ENCODE data around the gene TUSC2. TPM values are rescaled to one million over a fixed set of nuclear protein-coding genes. Genes with fewer than 3 reads are reported as not detected.
A peak's percentile ranks its signal among the peaks of the same experiment; 100 is the strongest.

TUSC2 gene
- total RNA-seq, 1 donor from 2014 or later: 29.4 TPM

GRCh38 chr3:50372349-50372748, 44.3 kb upstream of the TUSC2 start:
- intact Hi-C loops (cut with DNase I): no loop called here
- no peaks in the 10 kb centered on the region for H3K9me3 ChIP-seq
- no peak for DNase-seq
- no peaks in the 10 kb centered on the region for H3K4me1 ChIP-seq
- H3K4me3 ChIP-seq: no peak overlapping the region
- no peak overlapping the region for H3K27ac ChIP-seq
- TF ChIP-seq CTCF (IDR thresholded peaks at IDR 0.05): no peak
- peaks cover 7% of the 10 kb centered on the region for H3K36me3 ChIP-seq
- H3K27me3 ChIP-seq (ENCODE audit: low read depth): no peaks in the 10 kb centered on the region
- no peak for ATAC-seq

DNA sequence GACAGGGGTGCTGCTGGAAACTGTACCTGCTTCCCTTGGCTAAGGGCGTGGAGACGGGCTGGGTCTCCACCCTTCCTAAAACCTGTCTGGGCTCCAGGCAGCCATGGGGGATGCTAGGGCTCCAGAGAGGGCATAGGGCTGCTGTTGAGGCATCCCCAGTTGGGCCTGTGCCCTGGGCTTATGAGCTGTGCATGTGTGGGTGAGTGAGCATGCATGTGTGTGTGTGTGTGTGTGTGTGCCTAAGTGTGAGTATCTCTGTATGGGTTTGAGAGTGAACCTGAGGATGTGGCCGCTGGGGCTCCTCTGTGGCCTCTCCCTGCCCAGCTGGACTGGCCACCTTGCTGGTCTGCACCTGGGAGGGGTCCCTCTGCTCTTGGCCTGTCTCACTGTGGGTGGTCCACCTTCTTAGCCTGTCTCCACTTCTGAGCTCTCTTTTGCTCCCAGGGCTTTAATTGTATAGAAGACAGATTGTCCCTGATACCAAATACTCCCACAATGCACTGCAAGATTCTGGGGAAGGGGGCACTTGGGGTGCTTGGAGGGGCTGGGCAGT, 43.2 kb upstream of the TUSC2 start:
- no peak overlapping the region for H3K4me3 ChIP-seq
- H3K27me3 ChIP-seq (ENCODE audit: low read depth): no peaks in the 10 kb centered on the region
- no peaks in the 10 kb centered on the region for H3K9me3 ChIP-seq
- no peak for DNase-seq
- intact Hi-C loops (cut with DNase I): no loop called here
- ATAC-seq: no peak
- peaks cover 7% of the 10 kb centered on the region for H3K36me3 ChIP-seq
- no peak for TF ChIP-seq CTCF (IDR thresholded peaks at IDR 0.05)
- H3K4me1 ChIP-seq: no peaks in the 10 kb centered on the region
- no peak overlapping the region for H3K27ac ChIP-seq

DNA sequence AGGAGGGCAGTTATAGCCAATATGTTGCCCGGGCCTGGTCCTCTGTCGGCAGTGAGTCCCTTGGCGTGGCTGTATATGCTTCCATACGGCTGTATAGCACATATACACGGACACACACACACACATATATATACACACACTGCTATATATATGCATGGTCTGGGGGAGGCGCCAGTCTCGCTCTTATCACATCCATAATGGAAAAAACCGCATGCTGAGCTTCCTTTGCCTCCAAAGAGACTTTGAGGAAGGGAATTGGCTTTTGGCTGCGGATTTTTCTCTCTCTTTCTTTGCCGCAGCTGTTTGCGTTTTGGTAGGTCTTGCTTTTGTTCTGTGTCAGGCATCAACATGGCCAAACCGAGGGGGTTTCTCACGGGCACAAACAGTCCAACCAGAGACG, 42.6 kb upstream of the TUSC2 start:
- DNase-seq: no peak

DNA sequence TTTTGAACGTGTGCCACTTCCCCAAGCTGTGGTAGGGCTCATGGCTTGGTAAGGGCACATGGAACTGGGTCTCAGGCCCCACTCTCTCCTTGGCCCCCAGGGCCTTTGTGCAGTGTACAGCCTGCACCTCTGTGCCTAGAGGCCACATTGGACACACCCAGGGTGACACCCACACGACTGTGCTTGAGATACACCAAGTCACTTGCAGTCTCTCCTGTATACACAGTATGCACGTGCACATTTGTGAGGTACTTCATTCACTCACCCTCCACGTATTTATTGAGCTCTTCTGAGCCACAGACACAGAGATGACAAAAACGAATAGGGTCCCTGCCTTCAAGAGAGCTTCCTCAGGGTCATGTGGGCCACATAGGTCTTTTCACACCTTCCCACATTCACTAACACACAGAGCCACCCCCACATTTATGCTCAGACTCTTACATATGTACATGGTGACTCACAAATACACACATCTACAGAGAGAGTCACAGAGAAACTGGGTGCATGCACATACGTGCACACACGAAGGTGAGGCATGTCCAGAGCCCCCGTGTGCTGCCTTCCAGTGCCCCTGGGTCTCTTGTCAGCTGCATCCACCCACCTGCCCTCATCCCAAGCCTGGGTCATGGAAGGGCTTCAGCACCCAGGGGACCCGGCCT, 41.1 kb upstream of the TUSC2 start:
- no peak for TF ChIP-seq CTCF (IDR thresholded peaks at IDR 0.05)
- DNase-seq (no peak), ATAC-seq (no peak)
- no peaks in the 10 kb centered on the region for H3K27me3 ChIP-seq (ENCODE audit: low read depth)
- H3K4me1 ChIP-seq: peaks cover 12% of the 10 kb centered on the region
- no peak overlapping the region for H3K27ac ChIP-seq
- no peaks in the 10 kb centered on the region for H3K9me3 ChIP-seq
- H3K36me3 ChIP-seq: peaks cover 11% of the 10 kb centered on the region
- intact Hi-C loops (cut with DNase I): no loop called here
- no peak overlapping the region for H3K4me3 ChIP-seq

More for the DNA sequence above, 42.6 kb upstream of the TUSC2 start:
- TF ChIP-seq CTCF (IDR thresholded peaks at IDR 0.05): no peak
- Histone ChIP-seq H3K27me3 (ENCODE audit: low read depth) (no peaks in the 10 kb centered on the region), H3K9me3 (no peaks in the 10 kb centered on the region), H3K4me1 (peaks cover 2% of the 10 kb centered on the region), H3K36me3 (peaks cover 11% of the 10 kb centered on the region), H3K27ac (no peak overlapping the region), H3K4me3 (no peak overlapping the region)
- no peak for ATAC-seq
- intact Hi-C loops (cut with DNase I): no loop called here

DNA sequence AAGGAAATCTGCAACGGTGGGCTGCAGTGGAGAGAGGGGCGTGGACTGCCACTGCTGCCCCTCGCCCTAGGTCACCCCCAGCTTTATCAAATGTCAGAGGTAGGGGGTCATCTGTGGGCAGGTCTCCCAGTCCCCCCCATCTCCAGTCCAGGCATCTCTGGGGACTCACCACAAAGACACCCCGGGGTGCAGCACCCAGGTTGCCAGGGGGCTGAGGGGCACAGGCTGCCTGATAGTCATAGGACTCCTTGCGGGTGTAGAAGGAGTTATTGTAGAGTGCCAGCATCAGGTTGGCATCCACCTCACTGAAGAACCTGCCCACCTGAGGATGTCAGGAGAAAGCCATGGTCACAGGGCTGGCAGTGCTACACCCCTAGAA, 37.8 kb upstream of the TUSC2 start:
- no peak for TF ChIP-seq CTCF (IDR thresholded peaks at IDR 0.05)
- H3K9me3 ChIP-seq: no peaks in the 10 kb centered on the region
- peaks cover 11% of the 10 kb centered on the region for H3K36me3 ChIP-seq
- intact Hi-C loops (cut with DNase I): no loop called here
- H3K4me3 ChIP-seq: peak overlapping the region; percentile 61
- peak overlapping the region; percentile 49 for H3K27ac ChIP-seq
- no peaks in the 10 kb centered on the region for H3K27me3 ChIP-seq (ENCODE audit: low read depth)
- DNase-seq (no peak), ATAC-seq (no peak)
- peaks cover 12% of the 10 kb centered on the region for H3K4me1 ChIP-seq
